Measurements from ENCODE around the gene RAB7B.

RAB7B gene

GRCh38 chr1:206022766-206023165 is 19.6 kb upstream of the RAB7B start:
- no peak for DNase-seq (ENCODE audit: low read depth)

GRCh38 chr1:206021626-206022365 is 18.6 kb upstream of the RAB7B start:
- peak; percentile 43 for DNase-seq (ENCODE audit: low read depth)

GRCh38 chr1:206021008-206021625 is 17.9 kb upstream of the RAB7B start:
- no peak for DNase-seq (ENCODE audit: low read depth)

- no peak for DNase-seq (ENCODE audit: low read depth)
These were observed 17.3 kb upstream of the RAB7B start for GRCh38 chr1:206020393-206021007.

GRCh38 chr1:206015071-206015470 is 11.9 kb upstream of the RAB7B start:
- no peak for DNase-seq (ENCODE audit: low read depth)

GRCh38 chr1:206014601-206015000 is 11.4 kb upstream of the RAB7B start:
- DNase-seq (ENCODE audit: low read depth): no peak

- no peak for DNase-seq (ENCODE audit: low read depth)
These were observed 10.0 kb upstream of the RAB7B start for GRCh38 chr1:206013026-206013795.

GRCh38 chr1:206012086-206012859 is 9.1 kb upstream of the RAB7B start:
- no peak for DNase-seq (ENCODE audit: low read depth)

- DNase-seq (ENCODE audit: low read depth): no peak
These were observed 7.9 kb upstream of the RAB7B start for GRCh38 chr1:206011057-206011456.

GRCh38 chr1:206010060-206010459 is 6.9 kb upstream of the RAB7B start:
- DNase-seq (ENCODE audit: low read depth): no peak

GRCh38 chr1:206006946-206007345 is 3.8 kb upstream of the RAB7B start:
- DNase-seq (ENCODE audit: low read depth): no peak

- DNase-seq (ENCODE audit: low read depth): no peak
These were observed 2.6 kb upstream of the RAB7B start for GRCh38 chr1:206005778-206006180.

- no peak for DNase-seq (ENCODE audit: low read depth)
These were observed 2.0 kb upstream of the RAB7B start for GRCh38 chr1:206005234-206005633.

GRCh38 chr1:206004826-206005225 is 1.6 kb upstream of the RAB7B start:
- no peak for DNase-seq (ENCODE audit: low read depth)

- no peak for DNase-seq (ENCODE audit: low read depth)
These were observed 932 bp upstream of the RAB7B start for GRCh38 chr1:206003854-206004800.

GRCh38 chr1:206002160-206002559 is 1.0 kb downstream of the RAB7B start:
- DNase-seq (ENCODE audit: low read depth): no peak

GRCh38 chr1:206001476-206001888 is 1.7 kb downstream of the RAB7B start:
- DNase-seq (ENCODE audit: low read depth): peak; percentile 73

- no peak for DNase-seq (ENCODE audit: low read depth)
These were observed 2.4 kb downstream of the RAB7B start for GRCh38 chr1:206000641-206001339.

GRCh38 chr1:205998457-205999241 is 4.5 kb downstream of the RAB7B start:
- DNase-seq (ENCODE audit: low read depth): no peak

All from HS-5 (cell line).